GM20431 (cell line): ENCODE results near the gene MYO15B.
"Not testable (repeated sequence)": the region's sequence is repeated elsewhere in the genome, so short reads cannot be mapped to it uniquely, and the experiment has no call there.

Experiments
- in situ Hi-C: fragments of 300-500 bp; cut with MseI, MboI; formaldehyde crosslinking; loops from one replicate; pipeline ENCODE4 v1.15.0; 2020; ENCODE audit warnings: low sequenced_read_pairs; ENCODE audit not compliant: unreplicated experiment

Gene MYO15B

GRCh38 chr17:75634754-75635609, 47.4 kb downstream of the MYO15B start:
- in situ Hi-C loops = no loop called here

- in situ Hi-C loops = no loop called here
These were observed 48.1 kb downstream of the MYO15B start for GRCh38 chr17:75635610-75636202.

- in situ Hi-C loops = no loop called here
These were observed 49.0 kb downstream of the MYO15B start for GRCh38 chr17:75636381-75637142.

GRCh38 chr17:75637143-75637538, 49.5 kb downstream of the MYO15B start:
- in situ Hi-C loops = no loop called here

GRCh38 chr17:75637551-75637950, 50.0 kb downstream of the MYO15B start:
- in situ Hi-C loops = no loop called here

- in situ Hi-C loops = not testable (repeated sequence)
These were observed 50.4 kb downstream of the MYO15B start for GRCh38 chr17:75638039-75638438.

GRCh38 chr17:75638893-75639292, 51.3 kb downstream of the MYO15B start:
- in situ Hi-C loops = no loop called here

- in situ Hi-C loops = no loop called here
These were observed 51.7 kb downstream of the MYO15B start for GRCh38 chr17:75639327-75639726.

GRCh38 chr17:75639771-75640555, 52.4 kb downstream of the MYO15B start:
- in situ Hi-C loops = no loop called here

GRCh38 chr17:75640556-75641119, 53.0 kb downstream of the MYO15B start:
- in situ Hi-C loops = no loop called here

GRCh38 chr17:75641343-75641742, 53.7 kb downstream of the MYO15B start:
- in situ Hi-C loops = no loop called here

GRCh38 chr17:75642182-75642783, 54.7 kb downstream of the MYO15B start:
- in situ Hi-C loops = no loop called here

- in situ Hi-C loops = no loop called here
These were observed 55.4 kb downstream of the MYO15B start for GRCh38 chr17:75642784-75643642.

GRCh38 chr17:75643643-75644017, 56.0 kb downstream of the MYO15B start:
- in situ Hi-C loops = no loop called here

- in situ Hi-C loops = no loop called here
These were observed 57.9 kb downstream of the MYO15B start for GRCh38 chr17:75645501-75645888.

- in situ Hi-C loops = no loop called here
These were observed 58.5 kb downstream of the MYO15B start for GRCh38 chr17:75645889-75646637.

GRCh38 chr17:75646638-75646992, 59.0 kb downstream of the MYO15B start:
- in situ Hi-C loops = no loop called here

- in situ Hi-C loops = no loop called here
These were observed 59.5 kb downstream of the MYO15B start for GRCh38 chr17:75647061-75647460.
